GM21423 (cell line): Measurements from ENCODE around the gene CSPG4.
"Not testable (repeated sequence)": the region's sequence is repeated elsewhere in the genome, so short reads cannot be mapped to it uniquely, and the experiment has no call there.

Experiments used
- ATAC-seq: cut with Tn5 transposase; IDR thresholded peaks from one replicate; pipeline ENCODE4 v1.9.1; 2021; ENCODE audit warnings: mild to moderate bottlenecking, moderate library complexity; ENCODE audit not compliant: unreplicated experiment

The CSPG4 gene

GRCh38 chr15:75689429-75689828 lies 23.2 kb downstream of the CSPG4 start:
- ATAC-seq = not testable (repeated sequence)

GRCh38 chr15:75688831-75689230 lies 23.8 kb downstream of the CSPG4 start:
- ATAC-seq = no peak

- no peak for ATAC-seq
Measured at GRCh38 chr15:75688278-75688557, 24.4 kb downstream of the CSPG4 start.

DNA sequence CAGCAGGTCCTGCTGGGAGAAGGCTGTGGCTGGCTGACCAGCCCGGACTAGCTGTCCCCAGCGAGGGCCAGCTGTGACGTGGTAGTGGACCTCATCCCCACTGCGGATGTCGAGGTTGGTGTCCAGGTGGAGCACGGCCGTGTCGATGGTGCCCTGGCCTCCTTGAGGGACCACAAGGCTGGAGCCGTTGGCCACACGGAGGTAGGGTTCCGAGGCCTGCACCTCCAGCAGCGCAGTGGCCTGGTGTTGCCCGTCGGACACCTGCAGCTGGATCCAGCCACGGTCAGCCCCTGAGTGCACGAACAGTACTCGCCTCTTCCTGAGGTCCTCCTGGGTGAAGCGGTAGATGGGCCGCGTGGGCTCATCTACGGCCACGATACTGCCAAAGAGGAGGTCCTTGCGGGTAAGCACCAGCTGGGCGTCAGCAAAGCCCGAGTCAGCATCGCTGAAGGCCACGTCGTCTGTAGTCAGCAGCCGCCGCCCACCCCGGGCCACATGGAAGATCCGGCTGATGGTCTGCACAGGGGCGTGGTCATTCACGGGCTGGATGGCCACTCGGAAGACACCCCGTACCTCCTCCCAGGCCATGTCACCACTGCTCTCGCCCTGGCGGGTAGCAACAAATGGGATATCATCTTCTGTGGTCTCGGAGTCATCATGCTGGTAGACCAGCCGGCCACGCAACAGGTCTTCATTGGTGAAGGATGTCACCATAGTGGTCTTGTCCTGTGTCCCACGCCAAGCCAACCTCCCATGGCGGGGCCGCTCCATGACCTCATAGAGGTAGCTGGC lies 25.0 kb downstream of the CSPG4 start:
- ATAC-seq = no peak

GRCh38 chr15:75686212-75686642 lies 26.4 kb downstream of the CSPG4 start:
- not testable (repeated sequence) for ATAC-seq

GRCh38 chr15:75685195-75685594 lies 27.5 kb downstream of the CSPG4 start:
- no peak for ATAC-seq

DNA sequence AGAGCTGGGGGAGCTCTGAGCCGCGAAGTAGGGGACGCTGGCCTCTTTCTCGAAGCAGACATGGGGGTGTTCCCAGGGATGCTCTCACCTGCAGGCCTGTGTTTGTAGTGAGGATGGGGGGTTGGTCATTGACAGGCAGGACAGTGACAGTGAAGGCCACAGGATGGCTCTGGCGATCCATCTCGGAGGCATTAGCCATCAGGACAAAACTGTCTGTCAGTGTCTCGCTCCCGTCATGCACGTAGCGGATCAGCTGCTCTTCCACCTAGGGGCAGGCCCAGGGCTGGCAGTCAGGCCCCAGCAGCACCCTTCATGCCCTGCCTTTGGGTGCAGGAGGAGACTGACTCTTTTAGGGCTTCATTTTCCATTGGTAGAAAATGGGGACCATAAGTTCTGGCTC lies 28.0 kb downstream of the CSPG4 start:
- no peak for ATAC-seq

DNA sequence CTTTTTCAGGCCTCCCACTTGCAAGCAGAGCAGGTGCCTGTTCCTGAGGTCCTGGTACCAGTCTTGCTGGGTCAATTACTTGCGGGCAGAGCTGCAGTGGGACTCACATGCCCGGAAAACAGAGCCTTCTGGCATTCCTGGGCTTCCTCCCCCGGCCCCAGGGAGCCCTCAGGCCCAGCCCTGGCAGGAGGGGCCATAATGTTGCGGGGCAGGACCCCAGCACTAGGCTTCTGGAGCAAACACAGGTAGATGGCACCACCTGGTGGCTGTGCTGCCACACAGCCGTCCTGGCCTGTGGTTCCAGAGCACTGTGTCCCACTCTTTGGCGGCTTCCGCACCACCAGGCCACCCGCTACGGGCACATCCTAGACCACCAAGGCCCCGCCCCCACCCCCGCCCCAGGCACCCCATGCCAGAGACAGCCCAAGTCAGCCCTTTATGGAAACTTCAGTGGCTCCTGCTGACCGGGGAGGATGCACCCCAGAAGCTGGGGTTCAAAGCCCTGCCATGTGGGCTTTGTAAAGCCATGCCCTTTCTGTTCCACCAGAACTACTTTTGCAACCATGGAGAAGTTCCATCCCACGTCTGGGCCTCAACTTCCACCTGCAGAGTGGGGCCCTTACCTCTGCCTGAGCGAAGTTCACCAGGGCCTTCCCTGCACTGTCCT lies 28.9 kb downstream of the CSPG4 start:
- not testable (repeated sequence) for ATAC-seq

DNA sequence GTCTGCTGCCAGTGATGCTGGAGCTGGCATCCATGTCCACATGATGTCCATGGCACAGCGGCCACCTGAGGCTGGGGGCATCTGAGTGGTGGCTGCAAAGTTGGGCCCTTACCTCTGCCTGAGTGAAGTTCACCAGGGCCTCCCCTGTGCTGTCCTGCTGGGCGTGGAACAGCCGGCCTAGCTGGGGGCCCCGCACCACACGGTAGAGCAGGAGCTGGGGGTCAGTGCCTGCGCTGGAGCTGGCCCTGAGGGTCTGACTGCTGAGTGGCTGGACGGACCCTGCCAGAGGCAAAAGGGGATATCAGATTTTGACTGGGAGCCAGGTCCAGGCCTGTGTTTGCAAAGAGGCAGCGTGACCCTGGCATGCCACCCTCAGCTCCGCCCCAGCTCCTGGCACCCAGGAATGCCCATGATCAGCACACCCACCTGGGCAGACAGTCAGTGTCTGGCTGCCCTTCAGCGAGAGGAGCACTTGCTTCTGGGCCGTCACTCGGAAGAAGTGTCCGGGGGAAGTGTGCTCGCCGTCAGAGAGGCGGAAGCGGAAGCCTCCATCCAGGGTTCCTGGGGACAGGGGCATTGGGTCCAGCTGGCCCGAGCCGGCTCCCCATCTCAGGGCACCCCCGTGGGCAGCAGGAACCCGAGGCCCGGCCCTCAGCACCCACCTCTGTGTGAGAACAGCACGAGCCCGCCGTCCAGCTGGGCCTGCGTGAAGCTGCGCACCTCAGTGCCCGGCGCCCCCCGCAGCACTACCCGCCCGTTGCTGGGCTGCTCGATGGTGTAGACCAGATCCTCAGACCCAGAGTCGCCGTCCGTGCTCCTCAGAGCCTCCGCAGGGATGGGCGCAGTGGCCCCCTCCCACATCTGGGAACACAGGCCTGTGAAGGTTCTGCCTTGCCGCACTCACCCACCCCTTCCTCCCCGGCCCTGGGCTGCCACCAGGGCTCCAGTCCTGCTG lies 30.2 kb downstream of the CSPG4 start:
- no peak for ATAC-seq

DNA sequence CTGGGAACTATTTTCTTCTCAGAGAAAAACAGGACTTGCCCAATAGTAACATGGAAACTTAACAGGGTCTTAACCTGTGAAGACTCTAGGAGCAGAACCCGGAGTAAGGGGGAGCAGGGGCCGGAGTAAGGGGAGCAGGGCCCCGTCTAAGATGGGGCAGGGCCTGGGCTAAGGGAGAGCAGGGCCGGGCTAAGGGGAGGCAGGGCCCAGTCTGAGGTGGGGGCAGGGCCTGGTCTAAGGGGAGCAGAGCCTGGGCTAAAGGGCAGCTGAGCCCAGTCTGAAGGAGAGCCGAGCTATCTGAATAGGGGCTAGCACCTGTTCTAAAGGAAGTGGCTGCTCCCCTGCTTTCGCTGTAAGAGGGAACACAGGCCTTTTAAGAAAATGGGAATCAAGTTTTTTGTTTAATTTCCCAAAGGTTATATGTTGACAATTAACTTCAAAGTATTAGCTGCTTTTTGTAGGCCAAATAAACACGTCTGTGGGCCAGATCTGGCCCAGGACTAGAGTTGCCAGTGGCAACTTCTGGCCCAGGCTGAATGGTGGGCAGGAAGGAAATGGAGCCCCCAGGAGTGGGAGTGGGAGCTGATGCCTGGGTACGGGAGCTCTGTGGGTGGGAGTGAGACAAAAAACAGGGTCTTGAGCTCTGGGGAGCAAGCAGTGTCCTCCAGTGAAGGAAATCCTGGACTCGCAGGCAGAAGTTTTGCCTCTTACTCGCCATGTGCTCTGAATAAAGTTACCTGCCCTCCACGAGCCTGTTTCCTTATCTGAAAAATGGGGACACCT lies 32.5 kb downstream of the CSPG4 start:
- ATAC-seq = no peak

- ATAC-seq = not testable (repeated sequence)
Measured at GRCh38 chr15:75678324-75678690, 34.3 kb downstream of the CSPG4 start.

- no peak for ATAC-seq
Measured at GRCh38 chr15:75677465-75678323, 35.0 kb downstream of the CSPG4 start.

DNA sequence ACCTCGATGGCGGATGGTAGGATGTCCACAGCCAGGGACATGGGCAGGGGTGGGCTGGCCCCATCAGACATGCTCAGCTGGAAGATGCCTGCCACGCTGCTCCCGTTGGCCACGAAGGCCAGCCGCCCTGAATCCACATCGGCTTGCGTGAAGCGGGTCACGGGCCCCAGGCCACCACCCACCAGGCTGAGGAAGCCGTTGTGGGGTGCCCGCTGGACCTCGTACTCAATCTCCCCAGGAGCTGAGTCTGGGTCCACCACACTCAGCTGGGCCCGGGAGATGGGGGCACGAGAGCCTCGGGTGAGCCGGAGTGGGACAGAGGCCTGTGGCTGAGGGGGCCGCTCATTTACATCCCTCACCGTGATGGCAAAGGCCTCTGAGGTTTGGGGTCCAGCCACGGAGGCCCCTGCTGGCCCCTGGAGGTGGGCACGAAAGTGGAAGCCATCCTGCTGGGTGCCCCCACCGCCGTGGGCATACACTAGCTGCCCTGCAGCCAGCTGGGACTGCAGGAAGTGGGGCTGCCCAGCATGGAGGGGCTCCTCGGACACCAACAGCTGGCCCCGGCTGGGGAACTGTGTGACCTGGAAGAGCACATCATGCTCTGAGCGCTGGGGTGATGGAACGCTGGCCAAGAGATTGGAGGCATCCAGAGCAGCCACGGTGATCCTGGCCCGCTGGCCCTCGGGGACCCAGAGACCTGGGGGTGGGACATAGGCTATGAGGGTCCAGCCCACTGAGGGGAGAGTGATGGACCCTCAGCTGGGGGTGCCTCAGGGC lies 35.8 kb downstream of the CSPG4 start:
- ATAC-seq = no peak

DNA sequence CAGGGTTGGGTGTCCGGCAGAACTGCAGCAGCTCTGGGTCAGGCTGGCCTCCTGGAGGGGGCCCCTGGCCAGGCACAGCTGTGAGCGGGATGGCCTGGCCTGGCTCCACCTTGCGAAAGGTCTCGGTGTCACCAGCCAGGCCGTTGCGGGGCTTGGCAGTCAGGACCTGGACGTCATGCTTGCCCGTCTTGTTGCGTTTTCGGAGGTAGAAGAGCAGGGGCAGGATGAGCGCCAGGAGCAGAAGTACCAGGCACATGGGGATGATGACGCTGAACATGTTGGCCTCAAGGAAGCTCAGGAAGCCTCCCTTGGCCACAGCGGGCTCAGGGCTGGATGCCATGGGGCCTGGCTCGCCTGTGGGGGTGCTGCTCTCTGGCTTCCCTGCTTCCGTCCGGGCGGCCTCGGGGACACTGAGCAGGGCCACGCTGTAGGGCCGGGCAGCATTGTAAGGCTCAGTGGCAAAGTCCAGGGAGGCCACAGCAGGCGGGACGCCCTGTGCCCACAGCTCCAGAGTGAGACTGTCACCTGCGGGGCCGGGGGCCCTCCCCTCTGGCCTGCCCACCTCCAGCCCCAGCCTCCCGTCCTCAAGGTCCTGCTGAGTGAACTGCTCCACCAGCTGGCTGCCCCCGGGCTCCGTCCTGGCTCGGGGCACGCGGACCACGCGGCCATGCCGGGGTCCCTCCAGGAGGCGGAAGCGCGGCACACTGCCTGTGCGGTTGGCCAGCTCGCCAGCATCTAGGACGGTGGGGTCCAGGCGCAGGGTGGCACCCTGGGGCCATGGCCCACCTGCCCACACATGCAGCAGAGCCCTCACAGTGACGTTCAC lies 36.9 kb downstream of the CSPG4 start:
- no peak for ATAC-seq

DNA sequence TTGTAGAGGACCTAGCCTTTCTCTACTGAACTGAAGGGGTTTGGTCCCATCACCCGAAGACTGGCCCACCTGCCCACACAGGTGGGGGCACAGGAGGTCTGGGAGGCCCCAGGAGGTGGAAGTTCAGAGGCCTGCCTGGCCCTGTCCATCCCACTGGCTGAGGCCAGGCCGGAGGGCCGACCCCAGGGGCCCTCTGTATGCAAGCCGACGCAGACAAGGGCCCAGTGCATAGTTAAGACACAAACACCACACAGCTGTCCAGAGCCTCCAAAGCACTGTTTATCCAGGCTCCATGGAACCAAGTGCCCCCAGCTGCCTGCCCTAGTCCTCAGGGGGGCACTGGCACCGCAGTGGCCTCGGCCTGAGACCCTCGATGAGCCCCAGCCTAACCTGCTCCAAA lies 38.3 kb downstream of the CSPG4 start:
- no peak for ATAC-seq

GRCh38 chr15:75673426-75674235 lies 39.0 kb downstream of the CSPG4 start:
- ATAC-seq = no peak

GRCh38 chr15:75672646-75673425 lies 39.8 kb downstream of the CSPG4 start:
- ATAC-seq = no peak
